ENCODE data around the gene GALK2.

DNA sequence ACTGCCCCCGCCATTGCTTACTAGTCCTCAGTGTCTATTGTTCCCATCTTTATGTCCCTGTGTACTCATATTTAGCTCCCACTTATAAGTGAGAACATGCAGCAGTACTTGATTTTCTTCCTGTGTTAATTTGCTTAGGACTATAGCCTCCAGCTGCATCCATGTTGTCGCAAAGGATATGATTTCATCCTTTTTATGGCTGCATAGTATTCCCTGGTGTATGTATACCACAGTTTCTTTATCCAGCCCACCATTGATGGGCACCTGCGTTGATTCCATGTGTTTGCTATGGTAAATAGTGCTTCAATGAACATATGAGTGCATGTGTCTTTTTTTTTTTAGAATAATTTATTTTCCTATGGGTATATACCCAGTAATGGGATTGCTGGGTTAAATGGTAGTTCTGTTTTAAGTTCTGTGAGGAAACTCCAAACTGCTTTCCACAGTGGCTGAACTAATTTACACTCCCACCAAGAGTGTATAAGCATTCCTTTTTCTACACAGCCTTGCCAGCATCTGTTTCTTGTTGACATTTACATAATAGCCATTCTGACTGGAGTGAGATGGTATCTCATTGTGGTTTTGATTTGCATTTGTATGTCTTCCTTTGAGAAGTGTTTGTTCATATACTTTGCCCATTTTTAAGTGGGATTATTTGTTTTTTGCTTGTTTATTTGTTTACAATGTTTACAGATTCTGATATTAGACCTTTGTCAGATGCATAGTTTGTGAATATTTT lies 53.7 kb downstream of the GALK2 start:
- TF ChIP-seq CTCF (conservative IDR thresholded peaks at IDR 0.05): no peak
- TF ChIP-seq EZH2 (IDR thresholded peaks at IDR 0.05; ENCODE audit: low read depth): no peak
